ENCODE data around the gene EGFL6.

DNA sequence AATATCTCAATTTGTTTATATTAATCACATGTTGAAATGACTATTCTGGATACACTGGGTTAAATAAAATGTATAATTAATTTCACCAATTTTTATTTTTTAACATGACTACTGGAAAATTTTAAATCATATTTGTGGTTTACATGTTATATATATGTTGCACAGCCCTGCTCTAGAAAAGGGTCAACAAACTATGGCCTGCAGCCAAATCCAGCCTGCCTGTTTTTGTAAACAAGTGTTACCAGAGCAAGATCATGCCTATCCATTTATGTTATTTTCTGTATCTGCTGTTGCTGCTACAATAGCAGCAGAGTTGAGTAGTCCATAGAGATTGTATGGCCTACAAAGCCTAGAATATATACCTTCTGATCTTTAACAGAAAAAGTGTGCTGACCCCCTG lies 84.7 kb downstream of the EGFL6 start:
- TF ChIP-seq, protein P1, sequence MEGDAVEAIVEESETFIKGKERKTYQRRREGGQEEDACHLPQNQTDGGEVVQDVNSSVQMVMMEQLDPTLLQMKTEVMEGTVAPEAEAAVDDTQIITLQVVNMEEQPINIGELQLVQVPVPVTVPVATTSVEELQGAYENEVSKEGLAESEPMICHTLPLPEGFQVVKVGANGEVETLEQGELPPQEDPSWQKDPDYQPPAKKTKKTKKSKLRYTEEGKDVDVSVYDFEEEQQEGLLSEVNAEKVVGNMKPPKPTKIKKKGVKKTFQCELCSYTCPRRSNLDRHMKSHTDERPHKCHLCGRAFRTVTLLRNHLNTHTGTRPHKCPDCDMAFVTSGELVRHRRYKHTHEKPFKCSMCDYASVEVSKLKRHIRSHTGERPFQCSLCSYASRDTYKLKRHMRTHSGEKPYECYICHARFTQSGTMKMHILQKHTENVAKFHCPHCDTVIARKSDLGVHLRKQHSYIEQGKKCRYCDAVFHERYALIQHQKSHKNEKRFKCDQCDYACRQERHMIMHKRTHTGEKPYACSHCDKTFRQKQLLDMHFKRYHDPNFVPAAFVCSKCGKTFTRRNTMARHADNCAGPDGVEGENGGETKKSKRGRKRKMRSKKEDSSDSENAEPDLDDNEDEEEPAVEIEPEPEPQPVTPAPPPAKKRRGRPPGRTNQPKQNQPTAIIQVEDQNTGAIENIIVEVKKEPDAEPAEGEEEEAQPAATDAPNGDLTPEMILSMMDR (IDR thresholded peaks at IDR 0.05): no peak
- TF ChIP-seq POLR2A (IDR thresholded peaks at IDR 0.05): no peak
